Body of pancreas (tissue), 4 donors: Measurements from ENCODE around the gene MAML2.

Experiments
- CTCF ChIP-seq, 7 experiments: fragments of 450-650 bp in 4 of 7; fragments of 200-600 bp in 3 of 7; sonication (generic) in 3 of 7; IDR thresholded peaks; one replicate each; pipeline ENCODE4 v1.5.1; 2016 to 2019; ENCODE audit warnings: antibody characterized with exemption in 7 of 7
- POLR2A ChIP-seq, 3 donors: fragments of 450-650 bp; IDR thresholded peaks; one replicate each; pipeline ENCODE4 v1.6.1; 2016; ENCODE audit warnings: antibody characterized with exemption in 3 of 3, mild to moderate bottlenecking in 2 of 3

- no peak for TF ChIP-seq CTCF (IDR thresholded peaks at IDR 0.05)
- no peak for TF ChIP-seq POLR2A (IDR thresholded peaks at IDR 0.05)
These were observed 9.7 kb downstream of the MAML2 start for GRCh38 chr11:96333191-96333719.
